ENCODE data around the gene PRDX5. TPM values are rescaled to one million over a fixed set of nuclear protein-coding genes. Genes with fewer than 3 reads are reported as not detected.

PRDX5 gene
- polyA plus RNA-seq, 4 donors = 229 to 668 (median 548) TPM

- H3K9me3 ChIP-seq (ENCODE audit: control insufficient read depth in 2 of 2, insufficient read depth in 1 of 2, low read depth in 1 of 2, low read length in 1 of 2) = no peaks in the 10 kb centered on the region
- peaks cover 0 to 10% (median 0%) of the 10 kb centered on the region in 3 donors for H3K36me3 ChIP-seq (ENCODE audit: control insufficient read depth in 3 of 3, insufficient read depth in 2 of 3, low read depth in 1 of 3, low read length in 3 of 3)
- H3K4me3 ChIP-seq (ENCODE audit: low read depth in 1 of 3, low read length in 3 of 3) = no peak overlapping the region
- WGBS, 3 donors = 74 to 82% (median 81%) methylated on average over 8 to 11 of the region's 11 CpGs
- no peak overlapping the region for H3K27ac ChIP-seq (ENCODE audit: low read depth in 1 of 3, low read length in 2 of 3)
- DNase-seq = no peak
- peaks cover 0 to under 1% (median 0%) of the 10 kb centered on the region in 3 donors for H3K4me1 ChIP-seq (ENCODE audit: control insufficient read depth in 3 of 3, insufficient read depth in 2 of 3, low read depth in 1 of 3, low read length in 2 of 3)
- no peaks in the 10 kb centered on the region for H3K27me3 ChIP-seq (ENCODE audit: control insufficient read depth in 3 of 3, insufficient read depth in 3 of 3, low read length in 3 of 3)
- FAIRE-seq = no peak
Measured at GRCh38 chr11:64349404-64349803, 31.5 kb downstream of the PRDX5 start.

GRCh38 chr11:64351136-64351631, 33.3 kb downstream of the PRDX5 start:
- no peak overlapping the region for H3K4me3 ChIP-seq (ENCODE audit: low read depth in 1 of 3, low read length in 3 of 3)
- DNase-seq = no peak
- H3K4me1 ChIP-seq (ENCODE audit: control insufficient read depth in 3 of 3, insufficient read depth in 2 of 3, low read depth in 1 of 3, low read length in 2 of 3) = peaks cover 0 to 7% (median 0%) of the 10 kb centered on the region in 3 donors
- H3K27me3 ChIP-seq (ENCODE audit: control insufficient read depth in 3 of 3, insufficient read depth in 3 of 3, low read length in 3 of 3) = no peaks in the 10 kb centered on the region
- H3K27ac ChIP-seq (ENCODE audit: low read depth in 1 of 3, low read length in 2 of 3) = no peak overlapping the region
- FAIRE-seq = no peak
- 87 to 93% (median 88%) methylated on average over 13 to 18 of the region's 18 CpGs for WGBS, 3 donors
- H3K9me3 ChIP-seq (ENCODE audit: control insufficient read depth in 2 of 2, insufficient read depth in 1 of 2, low read depth in 1 of 2, low read length in 1 of 2) = no peaks in the 10 kb centered on the region
- H3K36me3 ChIP-seq (ENCODE audit: control insufficient read depth in 3 of 3, insufficient read depth in 2 of 3, low read depth in 1 of 3, low read length in 3 of 3) = peaks cover 0 to 10% (median 0%) of the 10 kb centered on the region in 3 donors

- Histone ChIP-seq H3K4me3 (ENCODE audit: low read depth in 1 of 3, low read length in 3 of 3) (no peak overlapping the region), H3K9me3 (ENCODE audit: control insufficient read depth in 2 of 2, insufficient read depth in 1 of 2, low read depth in 1 of 2, low read length in 1 of 2) (no peaks in the 10 kb centered on the region), H3K4me1 (ENCODE audit: control insufficient read depth in 3 of 3, insufficient read depth in 2 of 3, low read depth in 1 of 3, low read length in 2 of 3) (peaks cover 0 to 14% (median 0%) of the 10 kb centered on the region in 3 donors), H3K36me3 (ENCODE audit: control insufficient read depth in 3 of 3, insufficient read depth in 2 of 3, low read depth in 1 of 3, low read length in 3 of 3) (peaks cover 0 to 10% (median 0%) of the 10 kb centered on the region in 3 donors), H3K27me3 (ENCODE audit: control insufficient read depth in 3 of 3, insufficient read depth in 3 of 3, low read length in 3 of 3) (no peaks in the 10 kb centered on the region), H3K27ac (ENCODE audit: low read depth in 1 of 3, low read length in 2 of 3) (no peak overlapping the region)
- DNase-seq (no peak), FAIRE-seq (no peak)
- WGBS, 3 donors = 91 to 93% (median 92%) methylated on average over 29 to 33 of the region's 33 CpGs
Measured at GRCh38 chr11:64352099-64352994, 34.4 kb downstream of the PRDX5 start.

- no peak overlapping the region for H3K4me3 ChIP-seq (ENCODE audit: low read depth in 1 of 3, low read length in 3 of 3)
- peaks cover 0 to 22% (median 2%) of the 10 kb centered on the region in 3 donors for H3K4me1 ChIP-seq (ENCODE audit: control insufficient read depth in 3 of 3, insufficient read depth in 2 of 3, low read depth in 1 of 3, low read length in 2 of 3)
- H3K27me3 ChIP-seq (ENCODE audit: control insufficient read depth in 3 of 3, insufficient read depth in 3 of 3, low read length in 3 of 3) = no peaks in the 10 kb centered on the region
- no peak for DNase-seq
- H3K27ac ChIP-seq (ENCODE audit: low read depth in 1 of 3, low read length in 2 of 3) = no peak overlapping the region
- peaks cover 0 to 10% (median 0%) of the 10 kb centered on the region in 3 donors for H3K36me3 ChIP-seq (ENCODE audit: control insufficient read depth in 3 of 3, insufficient read depth in 2 of 3, low read depth in 1 of 3, low read length in 3 of 3)
- no peaks in the 10 kb centered on the region for H3K9me3 ChIP-seq (ENCODE audit: control insufficient read depth in 2 of 2, insufficient read depth in 1 of 2, low read depth in 1 of 2, low read length in 1 of 2)
- WGBS, 3 donors = 63 to 87% (median 68%) methylated on average over 26 to 34 of the region's 34 CpGs
- FAIRE-seq = no peak
Measured at GRCh38 chr11:64352995-64353714, 35.2 kb downstream of the PRDX5 start.

GRCh38 chr11:64353715-64354506, 36.0 kb downstream of the PRDX5 start:
- Histone ChIP-seq H3K27ac (ENCODE audit: low read depth in 1 of 3, low read length in 2 of 3) (no peak overlapping the region), H3K36me3 (ENCODE audit: control insufficient read depth in 3 of 3, insufficient read depth in 2 of 3, low read depth in 1 of 3, low read length in 3 of 3) (peaks cover 0 to 10% (median 0%) of the 10 kb centered on the region in 3 donors), H3K4me1 (ENCODE audit: control insufficient read depth in 3 of 3, insufficient read depth in 2 of 3, low read depth in 1 of 3, low read length in 2 of 3) (peaks cover 0 to 28% (median 6%) of the 10 kb centered on the region in 3 donors), H3K9me3 (ENCODE audit: control insufficient read depth in 2 of 2, insufficient read depth in 1 of 2, low read depth in 1 of 2, low read length in 1 of 2) (no peaks in the 10 kb centered on the region), H3K27me3 (ENCODE audit: control insufficient read depth in 3 of 3, insufficient read depth in 3 of 3, low read length in 3 of 3) (no peaks in the 10 kb centered on the region), H3K4me3 (ENCODE audit: low read depth in 1 of 3, low read length in 3 of 3) (no peak overlapping the region)
- 74 to 84% (median 84%) methylated on average over 16 to 20 of the region's 20 CpGs for WGBS, 3 donors
- FAIRE-seq = no peak
- DNase-seq = no peak

- Histone ChIP-seq H3K4me3 (ENCODE audit: low read depth in 1 of 3, low read length in 3 of 3) (peak overlapping the region in 1 of 3 donors; percentile 31), H3K36me3 (ENCODE audit: control insufficient read depth in 3 of 3, insufficient read depth in 2 of 3, low read depth in 1 of 3, low read length in 3 of 3) (peaks cover 0 to 5% (median 0%) of the 10 kb centered on the region in 3 donors), H3K27ac (ENCODE audit: low read depth in 1 of 3, low read length in 2 of 3) (peak overlapping the region; percentile 16 to 75 (median 56)), H3K9me3 (ENCODE audit: control insufficient read depth in 2 of 2, insufficient read depth in 1 of 2, low read depth in 1 of 2, low read length in 1 of 2) (no peaks in the 10 kb centered on the region), H3K4me1 (ENCODE audit: control insufficient read depth in 3 of 3, insufficient read depth in 2 of 3, low read depth in 1 of 3, low read length in 2 of 3) (peaks cover 2 to 38% (median 9%) of the 10 kb centered on the region in 3 donors), H3K27me3 (ENCODE audit: control insufficient read depth in 3 of 3, insufficient read depth in 3 of 3, low read length in 3 of 3) (no peaks in the 10 kb centered on the region)
- FAIRE-seq = no peak
- WGBS, 3 donors = 13 to 22% (median 19%) methylated on average over 22 to 23 of the region's 23 CpGs
- peak; percentile 91 to 92 for DNase-seq
Measured at GRCh38 chr11:64355078-64355940, 37.4 kb downstream of the PRDX5 start.

- H3K36me3 ChIP-seq (ENCODE audit: control insufficient read depth in 3 of 3, insufficient read depth in 2 of 3, low read depth in 1 of 3, low read length in 3 of 3) = peaks cover 1 to 19% (median 7%) of the 10 kb centered on the region in 3 donors
- no peak overlapping the region for H3K27ac ChIP-seq (ENCODE audit: low read depth in 1 of 3, low read length in 2 of 3)
- 86 to 88% (median 87%) methylated on average over 23 to 25 of the region's 25 CpGs for WGBS, 3 donors
- no peak overlapping the region for H3K4me3 ChIP-seq (ENCODE audit: low read depth in 1 of 3, low read length in 3 of 3)
- H3K27me3 ChIP-seq (ENCODE audit: control insufficient read depth in 3 of 3, insufficient read depth in 3 of 3, low read length in 3 of 3) = no peaks in the 10 kb centered on the region
- no peaks in the 10 kb centered on the region for H3K9me3 ChIP-seq (ENCODE audit: control insufficient read depth in 2 of 2, insufficient read depth in 1 of 2, low read depth in 1 of 2, low read length in 1 of 2)
- peaks cover 2 to 38% (median 9%) of the 10 kb centered on the region in 3 donors for H3K4me1 ChIP-seq (ENCODE audit: control insufficient read depth in 3 of 3, insufficient read depth in 2 of 3, low read depth in 1 of 3, low read length in 2 of 3)
- FAIRE-seq (no peak), DNase-seq (peak in 1 of 2 donors; percentile 54)
Measured at GRCh38 chr11:64356498-64357411, 38.8 kb downstream of the PRDX5 start.
